HG03521 (cell line): ENCODE results near the gene NBEAL2.
A peak's percentile ranks its signal among the peaks of the same experiment; 100 is the strongest.

Experiments
- ATAC-seq: cut with Tn5 transposase; IDR thresholded peaks from one replicate; pipeline ENCODE4 v1.9.1; 2021; ENCODE audit warnings: mild to moderate bottlenecking, moderate library complexity; ENCODE audit not compliant: unreplicated experiment

NBEAL2 gene, protein sequence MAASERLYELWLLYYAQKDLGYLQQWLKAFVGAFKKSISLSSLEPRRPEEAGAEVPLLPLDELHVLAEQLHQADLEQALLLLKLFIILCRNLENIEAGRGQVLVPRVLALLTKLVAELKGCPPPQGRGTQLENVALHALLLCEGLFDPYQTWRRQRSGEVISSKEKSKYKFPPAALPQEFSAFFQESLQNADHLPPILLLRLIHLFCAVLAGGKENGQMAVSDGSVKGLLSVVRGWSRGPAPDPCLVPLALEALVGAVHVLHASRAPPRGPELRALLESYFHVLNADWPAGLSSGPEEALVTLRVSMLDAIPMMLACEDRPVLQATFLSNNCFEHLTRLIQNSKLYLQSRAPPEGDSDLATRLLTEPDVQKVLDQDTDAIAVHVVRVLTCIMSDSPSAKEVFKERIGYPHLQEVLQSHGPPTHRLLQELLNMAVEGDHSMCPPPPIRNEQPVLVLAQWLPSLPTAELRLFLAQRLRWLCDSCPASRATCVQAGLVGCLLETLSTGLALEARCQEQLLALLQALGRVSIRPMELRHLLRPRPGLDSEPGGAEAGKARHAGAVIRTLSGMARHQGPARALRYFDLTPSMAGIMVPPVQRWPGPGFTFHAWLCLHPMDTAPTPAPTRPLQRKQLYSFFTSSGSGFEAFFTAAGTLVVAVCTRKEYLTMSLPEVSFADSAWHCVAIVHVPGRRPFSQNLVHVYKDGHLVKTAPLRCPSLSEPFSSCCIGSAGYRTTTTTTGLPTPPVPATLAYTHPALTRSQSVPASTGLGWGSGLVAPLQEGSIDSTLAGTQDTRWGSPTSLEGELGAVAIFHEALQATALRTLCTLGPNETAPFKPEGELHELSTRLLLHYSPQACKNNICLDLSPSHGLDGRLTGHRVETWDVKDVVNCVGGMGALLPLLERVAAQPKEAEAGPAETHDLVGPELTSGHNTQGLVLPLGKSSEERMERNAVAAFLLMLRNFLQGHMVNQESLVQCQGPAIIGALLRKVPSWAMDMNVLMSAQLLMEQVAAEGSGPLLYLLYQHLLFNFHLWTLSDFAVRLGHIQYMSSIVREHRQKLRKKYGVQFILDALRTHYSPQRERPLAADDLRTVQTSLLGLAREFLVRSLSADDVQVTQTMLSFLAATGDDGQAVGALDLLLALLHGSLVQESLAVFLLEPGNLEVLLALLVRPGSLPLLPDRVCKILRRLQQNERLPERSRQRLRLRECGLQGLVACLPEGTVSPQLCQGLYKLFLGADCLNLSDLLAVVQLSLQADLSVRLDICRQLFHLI (N-terminal part only)

GRCh38 chr3:46978985-46979944, at the start of gene NBEAL2:
TSS of gene NBEAL2 (plus strand) at chr3:46979666. CDS start at chr3:46979862, 196 bp downstream.
- ATAC-seq: peak; percentile 52

DNA sequence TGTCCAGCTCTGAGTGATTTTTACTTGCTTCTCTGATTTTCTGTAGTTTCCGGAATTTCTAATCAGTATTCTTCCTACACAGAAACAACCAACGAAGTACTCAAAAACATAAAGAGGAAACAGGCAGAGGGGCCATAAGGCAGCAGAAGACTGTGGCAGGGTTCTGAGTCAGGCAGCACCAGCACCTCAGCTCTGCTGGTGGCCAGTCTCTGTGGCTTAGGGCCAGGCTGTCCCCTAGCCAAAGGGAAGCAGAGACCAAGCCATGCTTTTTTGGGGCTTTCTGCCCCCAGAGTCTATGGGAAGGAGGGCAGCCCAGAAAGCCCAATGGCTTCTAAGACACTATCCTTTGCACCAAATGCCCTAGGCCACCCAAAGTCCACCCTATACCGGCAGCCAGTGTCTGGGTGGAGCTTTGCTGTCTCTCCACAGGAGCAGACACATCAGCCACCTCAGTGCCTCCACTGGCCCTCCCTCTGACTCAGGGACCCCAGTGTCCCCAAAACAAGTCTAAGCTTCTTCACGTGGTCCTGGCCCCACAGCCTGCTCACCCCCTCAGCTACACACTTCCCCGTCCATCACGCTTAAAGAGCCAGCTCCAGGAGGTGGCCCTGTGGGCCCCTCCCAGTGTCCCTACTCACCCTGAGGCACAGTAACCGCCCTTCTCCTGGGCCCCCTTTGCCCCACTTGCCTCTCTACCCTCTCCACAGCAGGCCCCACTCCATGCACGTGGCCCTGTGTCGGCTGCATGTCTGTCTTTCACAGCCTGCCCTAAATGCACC, 49.1 kb upstream of the NBEAL2 start:
- no peak for ATAC-seq

- no peak for ATAC-seq
Measured at GRCh38 chr3:46930945-46931403, 48.5 kb upstream of the NBEAL2 start.

DNA sequence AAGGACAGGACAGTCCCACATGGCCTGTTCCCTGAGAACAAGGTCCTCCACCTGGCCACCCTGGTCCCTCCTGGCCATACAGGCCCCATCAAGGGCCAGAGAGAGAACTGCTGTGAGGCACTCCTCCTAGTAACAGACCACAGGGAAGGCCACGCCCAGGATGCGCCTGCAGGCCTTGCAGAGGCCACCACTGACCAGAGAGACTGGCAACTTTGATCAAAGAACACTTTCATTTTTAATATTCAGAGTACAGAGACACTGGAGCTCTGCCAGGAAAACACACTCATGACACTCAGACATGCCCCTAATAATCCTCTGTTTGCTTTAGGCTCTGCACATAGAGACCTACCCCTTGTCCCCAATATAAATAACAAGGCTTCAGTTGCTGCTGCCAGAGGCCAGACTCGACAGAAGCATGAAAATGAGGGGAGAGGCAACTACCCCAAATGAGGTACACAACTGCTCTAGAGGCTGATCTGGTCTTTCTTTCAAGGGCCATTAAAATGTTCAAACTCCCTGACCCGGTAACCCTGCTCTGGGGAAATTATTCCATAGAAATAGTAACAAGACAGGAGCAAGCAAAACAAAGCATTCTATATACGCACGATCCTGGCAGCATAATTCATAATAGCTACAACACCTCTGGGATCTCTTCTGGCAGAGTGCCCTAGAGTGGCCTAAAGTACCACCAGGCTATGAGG, 47.7 kb upstream of the NBEAL2 start:
- ATAC-seq: no peak

GRCh38 chr3:46932455-46933225, 46.8 kb upstream of the NBEAL2 start:
- no peak for ATAC-seq

DNA sequence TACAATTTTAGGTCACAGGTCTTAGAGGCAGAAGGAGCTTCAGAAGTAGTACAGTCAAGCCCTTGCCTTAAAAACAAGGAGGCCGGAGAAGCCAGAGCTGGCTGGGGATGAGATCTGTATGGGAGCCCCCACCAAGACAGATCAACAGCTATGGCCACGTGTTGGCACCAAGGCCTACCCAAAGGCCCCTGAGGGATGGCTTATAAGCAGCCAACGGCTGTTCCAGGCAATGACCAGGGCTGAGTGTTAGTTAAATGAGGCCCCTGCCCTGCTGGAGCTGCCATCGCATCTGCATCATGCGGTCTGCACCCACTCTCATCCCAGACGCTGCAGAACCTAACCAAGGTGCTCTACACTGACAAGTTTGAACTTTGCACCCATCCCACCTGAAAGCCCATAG, 46.2 kb upstream of the NBEAL2 start:
- ATAC-seq: no peak

- ATAC-seq: no peak
Measured at GRCh38 chr3:46934072-46934471, 45.4 kb upstream of the NBEAL2 start.

DNA sequence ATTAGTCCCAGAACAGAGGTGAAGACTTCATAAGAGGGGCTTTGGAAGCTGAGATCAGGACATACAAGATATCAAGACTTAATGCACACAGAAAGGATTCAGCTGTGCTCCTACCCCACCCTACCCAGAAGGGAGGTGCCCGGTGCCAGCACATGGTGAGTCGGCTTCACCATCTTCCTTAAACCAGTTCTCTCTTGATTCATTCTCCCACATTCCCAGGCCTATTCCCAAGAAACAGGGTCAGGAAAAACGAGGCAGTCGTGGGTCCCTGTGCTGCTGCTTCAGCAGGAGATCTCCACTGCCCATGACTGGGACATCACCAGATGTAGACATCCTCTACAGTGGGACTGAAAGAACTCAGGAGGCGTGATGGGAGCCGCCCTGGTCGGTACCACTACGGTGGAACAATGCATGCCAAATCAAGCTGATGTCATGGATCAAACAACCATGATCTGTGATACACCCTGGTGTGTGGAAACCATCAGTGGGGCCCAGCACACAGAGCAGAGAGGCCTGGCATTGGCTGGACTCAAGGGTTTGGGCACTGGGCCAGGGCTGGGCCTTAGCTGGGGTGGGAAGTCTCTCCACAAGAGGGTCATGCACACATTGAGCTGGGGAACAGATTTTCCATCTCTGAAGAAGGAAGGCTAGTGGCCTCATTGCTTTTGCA, 44.8 kb upstream of the NBEAL2 start:
- ATAC-seq: no peak

DNA sequence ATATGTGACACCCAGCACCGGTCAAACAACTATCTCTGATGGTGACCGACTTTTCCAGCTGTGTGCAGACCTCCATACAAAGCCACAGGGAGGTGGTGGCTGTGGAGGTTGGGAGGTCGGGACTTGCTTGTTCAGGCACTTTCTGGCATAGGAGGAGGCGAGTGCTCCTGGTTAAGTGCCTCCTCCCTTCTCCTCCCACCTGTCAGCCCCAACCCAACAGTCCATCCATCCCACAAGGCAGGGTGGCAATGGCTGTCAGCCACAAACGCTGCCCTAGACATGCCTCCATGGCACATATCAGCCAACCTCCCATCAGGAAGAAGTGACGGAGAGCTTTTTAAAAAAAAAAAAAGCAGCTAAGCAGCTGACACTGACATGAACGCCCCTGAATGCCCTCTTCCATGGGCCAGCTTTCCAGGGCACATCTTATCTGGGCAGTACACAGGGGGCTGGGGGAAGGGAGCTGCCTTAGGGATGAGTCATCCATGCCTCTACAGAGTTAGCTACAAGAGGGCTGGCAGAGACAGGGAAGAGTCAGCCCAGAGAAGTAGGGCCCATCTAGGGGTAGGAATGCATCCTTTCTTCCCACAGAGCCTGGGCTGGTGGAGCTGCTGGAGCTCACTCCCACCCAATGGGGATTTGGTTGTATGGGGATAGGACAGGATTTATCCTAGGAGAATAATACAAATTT, 44.2 kb upstream of the NBEAL2 start:
- ATAC-seq: no peak

GRCh38 chr3:46935989-46936558, 43.4 kb upstream of the NBEAL2 start:
- no peak for ATAC-seq

DNA sequence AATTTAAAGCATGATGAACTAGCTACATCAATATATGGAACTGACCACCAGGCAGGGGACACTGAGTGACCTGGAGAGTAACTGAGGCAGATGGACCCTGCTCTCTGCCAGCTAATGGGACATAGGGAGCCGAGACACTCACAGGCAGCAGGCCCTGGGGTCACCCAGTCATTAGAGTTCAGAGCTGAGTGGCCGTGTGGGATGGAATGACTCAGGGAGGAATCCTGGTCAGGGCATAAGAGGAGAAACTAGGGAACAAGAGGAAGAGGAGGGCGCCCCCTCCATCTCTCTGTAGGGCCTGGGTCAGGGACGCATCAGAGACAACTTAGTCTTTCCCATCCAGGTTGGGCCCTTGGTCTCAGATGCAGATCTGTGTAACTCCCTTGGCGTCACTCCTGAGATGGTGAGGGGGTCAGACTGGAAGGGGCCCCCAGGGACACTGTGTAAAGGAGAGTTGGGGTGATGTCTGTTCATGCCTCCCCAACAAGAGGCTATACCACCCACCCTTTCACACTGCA, 42.7 kb upstream of the NBEAL2 start:
- ATAC-seq: no peak

GRCh38 chr3:46938118-46938517, 41.3 kb upstream of the NBEAL2 start:
- no peak for ATAC-seq

- ATAC-seq: no peak
Measured at GRCh38 chr3:46939578-46940445, 39.7 kb upstream of the NBEAL2 start.

DNA sequence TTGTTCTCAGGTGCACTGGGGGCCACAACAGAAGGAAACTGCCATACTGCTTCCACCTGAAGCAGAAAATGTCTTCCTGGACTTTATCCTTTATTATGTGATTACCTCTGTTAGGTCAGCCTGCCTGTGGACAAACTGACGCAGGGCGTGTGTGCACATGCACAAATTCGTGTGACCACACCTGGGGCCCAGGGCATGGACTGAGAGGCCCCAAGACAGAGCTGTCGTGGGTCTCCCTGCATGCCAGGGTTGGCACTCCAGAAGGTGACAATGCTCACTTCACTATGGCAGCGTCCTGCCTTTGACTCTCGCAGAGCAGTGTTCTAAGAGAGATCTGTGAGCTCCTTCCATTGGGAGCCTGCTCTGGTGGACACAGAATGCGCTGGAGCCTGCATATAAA, 37.4 kb upstream of the NBEAL2 start:
- ATAC-seq: no peak
